OCI-LY3 (cell line): Measurements from ENCODE around the gene TMEM247.

Experiments
- EZH2phosphoT487 ChIP-seq: fragments of 200-600 bp; shearing (Covaris generic); IDR thresholded peaks from 2 replicates; pipeline ENCODE4 v1.6.1; 2018; ENCODE audit warnings: antibody characterized with exemption, mixed run types, low read depth
- TF ChIP-seq, protein P1 (sequence below): fragments of 200-600, 300-600 bp; sonication (generic); IDR thresholded peaks from 2 replicates; pipeline ENCODE4 v1.5.1; 2014; ENCODE audit warnings: antibody characterized with exemption, low read length, low read depth

- TF ChIP-seq, protein P1, sequence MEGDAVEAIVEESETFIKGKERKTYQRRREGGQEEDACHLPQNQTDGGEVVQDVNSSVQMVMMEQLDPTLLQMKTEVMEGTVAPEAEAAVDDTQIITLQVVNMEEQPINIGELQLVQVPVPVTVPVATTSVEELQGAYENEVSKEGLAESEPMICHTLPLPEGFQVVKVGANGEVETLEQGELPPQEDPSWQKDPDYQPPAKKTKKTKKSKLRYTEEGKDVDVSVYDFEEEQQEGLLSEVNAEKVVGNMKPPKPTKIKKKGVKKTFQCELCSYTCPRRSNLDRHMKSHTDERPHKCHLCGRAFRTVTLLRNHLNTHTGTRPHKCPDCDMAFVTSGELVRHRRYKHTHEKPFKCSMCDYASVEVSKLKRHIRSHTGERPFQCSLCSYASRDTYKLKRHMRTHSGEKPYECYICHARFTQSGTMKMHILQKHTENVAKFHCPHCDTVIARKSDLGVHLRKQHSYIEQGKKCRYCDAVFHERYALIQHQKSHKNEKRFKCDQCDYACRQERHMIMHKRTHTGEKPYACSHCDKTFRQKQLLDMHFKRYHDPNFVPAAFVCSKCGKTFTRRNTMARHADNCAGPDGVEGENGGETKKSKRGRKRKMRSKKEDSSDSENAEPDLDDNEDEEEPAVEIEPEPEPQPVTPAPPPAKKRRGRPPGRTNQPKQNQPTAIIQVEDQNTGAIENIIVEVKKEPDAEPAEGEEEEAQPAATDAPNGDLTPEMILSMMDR = no peak
- no peak for TF ChIP-seq EZH2phosphoT487
These were observed 22.6 kb upstream of the TMEM247 start for GRCh38 chr2:46456789-46457188.
